HepG2 (cell line): ENCODE measurements around the gene MYOM1. TPM values are rescaled to one million over a fixed set of nuclear protein-coding genes. Genes with fewer than 3 reads are reported as not detected.
A peak's percentile ranks its signal among the peaks of the same experiment; 100 is the strongest.

Experiments
- ATAC-seq: fragments of 200-7000 bp; cut with Tn5 transposase; 3 replicates; pipeline ENCODE4 v1.9.1; 2020; ENCODE audit warnings: mild to moderate bottlenecking, moderate library complexity
- BruUV-seq: library from RNA; stranded (reverse); fragments of 400-500 nt; replicated peaks from 2 replicates; lab custom pipeline; 2021; lab: Mats Ljungman, UMichigan
- CTCF ChIA-PET: fragments of 300-600 bp; formaldehyde crosslinking; extraction: SDS; loops from one replicate; lab custom pipeline; 2021; ENCODE audit warnings: low total read pairs, inconsistent platforms, low intra/inter-chr PET ratio; lab: Yijun Ruan, JAX
- POLR2A ChIA-PET: fragments of 350-600 bp; sonication (Branson Sonifier 250); formaldehyde crosslinking; loops from one replicate; lab custom pipeline; 2020; ENCODE audit warnings: antibody characterized with exemption, inconsistent platforms; lab: Yijun Ruan, JAX
- DNase-seq: peaks from one replicate; pipeline ENCODE4 v3.0.0-alpha.2; 2015; ENCODE audit warnings: low spot score
- FAIRE-seq: peaks from 3 replicates; lab custom pipeline; 2011; peaks lifted over from hg19 to GRCh38; lab: Jason Lieb, UNC
- H2AFZ ChIP-seq: one replicate; pipeline ENCODE4 v1.6.1; 2011; ENCODE audit warnings: low read length, inconsistent platforms
- H3K27ac ChIP-seq: fragments of 300-600 bp; 3 replicates; pipeline ENCODE4 v1.8.0; 2011; ENCODE audit warnings: mixed run types, mild to moderate bottlenecking, mixed read lengths, low read length, inconsistent platforms; ENCODE audit not compliant: insufficient read depth; ENCODE audit errors: extremely low read length
- H3K27me3 ChIP-seq, 2 experiments: fragments of 200-600 bp in 1 of 2; 2 replicates in 1 of 2; 3 replicates in 1 of 2; pipeline versions ENCODE4 v1.6.0 to v1.8.0; 2011; ENCODE audit warnings: low read length in 2 of 2, mild to moderate bottlenecking in 2 of 2, moderate library complexity in 2 of 2, inconsistent platforms in 1 of 2; ENCODE audit not compliant: insufficient read depth in 2 of 2, control insufficient read depth in 1 of 2
- H3K36me3 ChIP-seq, 2 experiments: fragments of 200-600 bp in 1 of 2; replicated peaks in 1 of 2; 2 replicates in 1 of 2; 3 replicates in 1 of 2; pipeline versions ENCODE4 v1.5.1 to v1.8.0; 2011; ENCODE audit warnings: low read length in 2 of 2, inconsistent platforms in 1 of 2; ENCODE audit not compliant: insufficient read depth in 2 of 2, control insufficient read depth in 1 of 2
- H3K4me1 ChIP-seq: 2 replicates; pipeline ENCODE4 v1.5.1; 2012; ENCODE audit warnings: low read length, inconsistent platforms; ENCODE audit not compliant: insufficient read depth
- H3K4me2 ChIP-seq: 2 replicates; pipeline ENCODE4 v1.6.0; 2011; ENCODE audit warnings: low read depth, low read length, inconsistent platforms
- H3K4me3 ChIP-seq, 3 experiments: fragments of 200-600 bp in 1 of 3; sonication (generic), shearing (Covaris generic) in 1 of 3; replicated peaks in 1 of 3; 2 replicates each; pipeline ENCODE4 v1.5.1; 2011 to 2016; ENCODE audit warnings: low read length in 3 of 3, inconsistent platforms in 2 of 3, low read depth in 2 of 3, mild to moderate bottlenecking in 2 of 3, control low read depth in 1 of 3, mixed read lengths in 1 of 3; ENCODE audit not compliant: insufficient read depth in 1 of 3
- H3K79me2 ChIP-seq: one replicate; pipeline ENCODE4 v1.6.1; 2011; ENCODE audit warnings: low read length, inconsistent platforms; ENCODE audit not compliant: insufficient read depth
- H3K9ac ChIP-seq: 2 replicates; pipeline ENCODE4 v1.6.0; 2011; ENCODE audit warnings: mild to moderate bottlenecking, low read depth, low read length, inconsistent platforms; ENCODE audit not compliant: insufficient read depth
- H3K9me3 ChIP-seq: 2 replicates; pipeline ENCODE4 v1.5.1; 2012; ENCODE audit warnings: mild to moderate bottlenecking, low read length
- H4K20me1 ChIP-seq: 2 replicates; pipeline ENCODE4 v1.6.0; 2011; ENCODE audit warnings: inconsistent platforms, mild to moderate bottlenecking, low read length, moderate library complexity; ENCODE audit not compliant: insufficient read depth
- MTA1 ChIP-seq: sonication (generic); formaldehyde crosslinking; IDR thresholded peaks from 2 replicates; pipeline ENCODE4 v1.4.0; 2020; ENCODE audit warnings: missing genetic modification reagents, mild to moderate bottlenecking, borderline replicate concordance
- PLRG1 ChIP-seq: fragments of 450-650 bp; conservative IDR thresholded peaks from 2 replicates; pipeline ENCODE4 v1.6.1; 2016
- RFXANK ChIP-seq: IDR thresholded peaks from 2 replicates; pipeline ENCODE4 v1.6.1; 2016
- SMYD3 ChIP-seq: sonication (generic); formaldehyde crosslinking; IDR thresholded peaks from 2 replicates; pipeline ENCODE4 v1.8.1; 2023; ENCODE audit warnings: mild to moderate bottlenecking, missing genetic modification reagents
- STAG1 ChIP-seq: sonication (generic); formaldehyde crosslinking; IDR thresholded peaks from 2 replicates; pipeline ENCODE4 v1.4.0; 2020; ENCODE audit warnings: missing genetic modification reagents
- TBL1XR1 ChIP-seq: fragments of 150-350 bp; IDR thresholded peaks from 2 replicates; pipeline ENCODE4 v1.6.1; 2014; ENCODE audit warnings: borderline replicate concordance, low read length; ENCODE audit not compliant: partially characterized antibody
- ZNF224 ChIP-seq: sonication (generic); formaldehyde crosslinking; IDR thresholded peaks from 2 replicates; pipeline ENCODE4 v1.5.0; 2020; ENCODE audit warnings: mild to moderate bottlenecking, missing genetic modification reagents
- ZNF343 ChIP-seq: sonication (generic); formaldehyde crosslinking; IDR thresholded peaks from 2 replicates; pipeline ENCODE4 v1.4.0; 2020; ENCODE audit warnings: mild to moderate bottlenecking, missing genetic modification reagents
- ZNF780A ChIP-seq: sonication (generic); formaldehyde crosslinking; IDR thresholded peaks from 2 replicates; pipeline ENCODE4 v1.8.0; 2022; ENCODE audit warnings: mild to moderate bottlenecking, missing genetic modification reagents, moderate library complexity
- ZNF790 ChIP-seq: sonication (generic); formaldehyde crosslinking; IDR thresholded peaks from 2 replicates; pipeline ENCODE4 v1.8.0; 2022; ENCODE audit warnings: missing genetic modification reagents, mild to moderate bottlenecking, borderline replicate concordance
- in situ Hi-C: cut with HindIII; loops from 2 replicates; pipeline ENCODE4 v1.10.0; 2017; ENCODE audit warnings: low pct_unique_long_range_greater_than_20kb; ENCODE audit not compliant: extremely low pct_ligation_motif_present
- intact Hi-C: fragments of 100-400 bp; cut with micrococcal nuclease; formaldehyde crosslinking; loops from one replicate; pipeline ENCODE4 v1.10.0; 2022; ENCODE audit not compliant: unreplicated experiment
- polyA plus RNA-seq, 8 experiments: library from polyadenylated mRNA; depleted of rRNA in 3 of 8; stranded (reverse) in 7 of 8; unstranded in 1 of 8; fragments of >200 nt; fragmentation: Illumina TruSeq in 4 of 8; extraction: Trizol in 4 of 8; gene quantifications; 2 replicates each; pipeline versions ENCODE4 v1.2.1 to v1.2.3, GENCODE V29; 2011 to 2016; ENCODE audit warnings: low read depth in 4 of 8, missing spikeins in 1 of 8, mixed read lengths in 1 of 8; ENCODE audit not compliant: insufficient read depth in 1 of 8
- total RNA-seq, 5 experiments: library from RNA; depleted of rRNA; stranded (reverse); fragments of >200 nt; fragmentation: Illumina TruSeq; extraction: Trizol; gene quantifications; 2 replicates each; pipeline ENCODE4 v1.2.3, GENCODE V29; 2016; ENCODE audit warnings: low read depth in 1 of 5
- TF ChIP-seq, protein P1 (sequence below): sonication (generic); formaldehyde crosslinking; IDR thresholded peaks from 2 replicates; pipeline ENCODE4 v1.5.1; 2020; ENCODE audit warnings: mild to moderate bottlenecking, missing genetic modification reagents, borderline replicate concordance
- TF ChIP-seq, protein P2 (sequence below): sonication (generic); formaldehyde crosslinking; IDR thresholded peaks from 2 replicates; pipeline ENCODE4 v1.4.0; 2020; ENCODE audit warnings: missing genetic modification reagents, borderline replicate concordance
- TF ChIP-seq, protein P3 (sequence below): IDR thresholded peaks from 2 replicates; pipeline ENCODE4 v1.6.1; 2016; ENCODE audit warnings: low read depth
- TF ChIP-seq, protein P4 (sequence below): IDR thresholded peaks from 2 replicates; pipeline ENCODE4 v1.6.1; 2016; ENCODE audit warnings: low read depth, borderline replicate concordance

MYOM1 gene
- total and polyA plus RNA-seq, 2 of the 13 experiments (the other 11 are each of a cell fraction or from before 2014, with no cell fraction given), result 0.46 to 0.98 TPM

DNA sequence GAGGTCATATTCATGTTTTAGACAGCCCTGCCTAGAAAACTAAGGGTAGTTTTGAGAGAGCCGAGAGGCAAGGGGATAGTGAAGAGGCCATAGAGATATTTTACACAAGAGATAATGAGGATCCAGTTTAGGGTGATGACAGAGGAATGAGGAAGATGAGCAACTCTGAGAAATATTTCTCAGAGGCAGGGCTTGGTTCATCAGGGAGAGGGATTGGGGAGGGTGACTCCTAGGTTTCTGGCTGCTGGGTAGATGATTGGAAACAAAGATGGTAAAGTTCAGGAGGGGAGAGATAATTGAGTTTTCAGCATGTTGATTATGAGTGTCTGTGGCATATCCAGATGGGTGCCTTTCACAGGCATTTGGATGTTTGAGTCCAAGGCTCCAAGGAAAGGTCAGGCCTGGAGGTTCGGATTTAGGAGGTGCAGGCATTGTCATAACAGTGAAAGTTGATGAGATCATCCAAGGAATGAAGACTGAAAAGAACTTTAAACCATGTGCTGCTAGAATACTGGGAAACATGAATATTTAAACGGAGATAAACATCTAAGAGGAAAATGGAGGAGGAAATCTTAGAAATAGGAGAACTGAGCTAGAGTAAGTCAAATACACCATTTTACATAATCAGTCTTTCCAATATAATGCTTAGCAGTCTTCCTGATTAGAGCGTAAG lies 49.6 kb upstream of the MYOM1 start (continued):
- TF ChIP-seq RFXANK (CRISPR knock-in tag), result no peak

DNA sequence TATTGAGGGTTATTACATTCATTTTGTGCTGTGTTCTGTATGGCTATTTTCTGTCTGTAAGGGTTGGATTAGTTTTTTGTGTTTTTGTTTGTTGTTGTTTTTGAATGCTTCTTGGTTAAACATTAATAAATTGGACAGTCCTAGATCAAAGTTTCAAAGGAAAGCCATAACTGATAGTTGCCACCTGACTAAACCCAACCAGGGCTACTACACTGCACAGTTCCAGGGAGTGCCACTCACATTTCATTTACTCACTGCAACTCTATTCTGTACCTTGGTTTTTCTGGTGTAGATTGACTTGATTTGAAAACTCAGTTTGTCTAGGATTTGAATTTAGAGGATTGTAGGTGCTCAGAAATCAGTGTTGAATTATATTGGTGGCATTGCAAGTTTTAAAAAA lies 48.5 kb upstream of the MYOM1 start:
- TF ChIP-seq ZNF780A (no peak), TBL1XR1 (no peak), ZNF790 (CRISPR knock-in tag) (no peak), STAG1 (CRISPR knock-in tag) (no peak), ZNF343 (CRISPR knock-in tag) (no peak), ZNF224 (CRISPR knock-in tag) (no peak), PLRG1 (no peak), MTA1 (CRISPR knock-in tag) (no peak), SMYD3 (CRISPR knock-in tag) (no peak)
- TF ChIP-seq, protein P1, sequence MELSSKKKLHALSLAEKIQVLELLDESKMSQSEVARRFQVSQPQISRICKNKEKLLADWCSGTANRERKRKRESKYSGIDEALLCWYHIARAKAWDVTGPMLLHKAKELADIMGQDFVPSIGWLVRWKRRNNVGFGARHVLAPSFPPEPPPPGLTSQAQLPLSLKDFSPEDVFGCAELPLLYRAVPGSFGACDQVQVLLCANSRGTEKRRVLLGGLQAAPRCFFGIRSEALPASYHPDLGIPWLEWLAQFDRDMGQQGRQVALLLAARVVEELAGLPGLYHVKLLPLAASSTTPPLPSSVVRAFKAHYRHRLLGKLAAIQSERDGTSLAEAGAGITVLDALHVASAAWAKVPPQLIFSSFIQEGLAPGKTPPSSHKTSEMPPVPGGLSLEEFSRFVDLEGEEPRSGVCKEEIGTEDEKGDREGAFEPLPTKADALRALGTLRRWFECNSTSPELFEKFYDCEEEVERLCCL, result no peak
- TF ChIP-seq, protein P2, sequence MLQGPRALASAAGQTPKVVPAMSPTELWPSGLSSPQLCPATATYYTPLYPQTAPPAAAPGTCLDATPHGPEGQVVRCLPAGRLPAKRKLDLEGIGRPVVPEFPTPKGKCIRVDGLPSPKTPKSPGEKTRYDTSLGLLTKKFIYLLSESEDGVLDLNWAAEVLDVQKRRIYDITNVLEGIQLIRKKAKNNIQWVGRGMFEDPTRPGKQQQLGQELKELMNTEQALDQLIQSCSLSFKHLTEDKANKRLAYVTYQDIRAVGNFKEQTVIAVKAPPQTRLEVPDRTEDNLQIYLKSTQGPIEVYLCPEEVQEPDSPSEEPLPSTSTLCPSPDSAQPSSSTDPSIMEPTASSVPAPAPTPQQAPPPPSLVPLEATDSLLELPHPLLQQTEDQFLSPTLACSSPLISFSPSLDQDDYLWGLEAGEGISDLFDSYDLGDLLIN, result no peak
- TF ChIP-seq, protein P3, sequence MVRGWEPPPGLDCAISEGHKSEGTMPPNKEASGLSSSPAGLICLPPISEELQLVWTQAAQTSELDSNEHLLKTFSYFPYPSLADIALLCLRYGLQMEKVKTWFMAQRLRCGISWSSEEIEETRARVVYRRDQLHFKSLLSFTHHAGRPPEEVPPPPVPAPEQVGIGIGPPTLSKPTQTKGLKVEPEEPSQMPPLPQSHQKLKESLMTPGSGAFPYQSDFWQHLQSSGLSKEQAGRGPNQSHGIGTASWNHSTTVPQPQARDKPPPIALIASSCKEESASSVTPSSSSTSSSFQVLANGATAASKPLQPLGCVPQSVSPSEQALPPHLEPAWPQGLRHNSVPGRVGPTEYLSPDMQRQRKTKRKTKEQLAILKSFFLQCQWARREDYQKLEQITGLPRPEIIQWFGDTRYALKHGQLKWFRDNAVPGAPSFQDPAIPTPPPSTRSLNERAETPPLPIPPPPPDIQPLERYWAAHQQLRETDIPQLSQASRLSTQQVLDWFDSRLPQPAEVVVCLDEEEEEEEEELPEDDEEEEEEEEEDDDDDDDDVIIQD (CRISPR knock-in tag), result no peak
- TF ChIP-seq, protein P4, sequence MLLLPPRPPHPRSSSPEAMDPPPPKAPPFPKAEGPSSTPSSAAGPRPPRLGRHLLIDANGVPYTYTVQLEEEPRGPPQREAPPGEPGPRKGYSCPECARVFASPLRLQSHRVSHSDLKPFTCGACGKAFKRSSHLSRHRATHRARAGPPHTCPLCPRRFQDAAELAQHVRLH (CRISPR knock-in tag), result no peak
- H3K36me3 ChIP-seq, result peaks cover 2 to 11% of the 10 kb centered on the region in 2 experiments; a peak in 2 of 5 replicates
- peaks cover 85% of the 10 kb centered on the region for H4K20me1 ChIP-seq
- no peak overlapping the region for H3K9ac ChIP-seq
- peaks cover 97% of the 10 kb centered on the region for H3K79me2 ChIP-seq
- no peak for DNase-seq
- in situ Hi-C loops, result no loop called here
- peak overlapping the region; percentile 32 for H3K4me2 ChIP-seq
- H3K27ac ChIP-seq, result no peak overlapping the region
- H3K9me3 ChIP-seq, result no peaks in the 10 kb centered on the region
- H3K27me3 ChIP-seq, result no peaks in the 10 kb centered on the region
- POLR2A ChIA-PET, result no interaction called here
- no peak for FAIRE-seq
- BruUV-seq, result no TSS peak
- peak; percentile 62 for ATAC-seq
- H3K4me1 ChIP-seq, result peaks cover 64% of the 10 kb centered on the region
- CTCF ChIA-PET, result no interaction called here
- intact Hi-C loops, result no loop called here
- H2AFZ ChIP-seq, result no peak overlapping the region
- 0 out of 6 replicates have a peak overlapping the region, but pooled peaks of 1 of the 3 experiments have one; percentile 28 for H3K4me3 ChIP-seq
